ENCODE results near the gene SLC26A5. TPM values are rescaled to one million over a fixed set of nuclear protein-coding genes. Genes with fewer than 3 reads are reported as not detected.

The SLC26A5 gene
- total and polyA plus RNA-seq, 2 of the 8 experiments (the other 6 are each of a cell fraction or from before 2014, with no cell fraction given): 0.09 to 0.24 TPM

DNA sequence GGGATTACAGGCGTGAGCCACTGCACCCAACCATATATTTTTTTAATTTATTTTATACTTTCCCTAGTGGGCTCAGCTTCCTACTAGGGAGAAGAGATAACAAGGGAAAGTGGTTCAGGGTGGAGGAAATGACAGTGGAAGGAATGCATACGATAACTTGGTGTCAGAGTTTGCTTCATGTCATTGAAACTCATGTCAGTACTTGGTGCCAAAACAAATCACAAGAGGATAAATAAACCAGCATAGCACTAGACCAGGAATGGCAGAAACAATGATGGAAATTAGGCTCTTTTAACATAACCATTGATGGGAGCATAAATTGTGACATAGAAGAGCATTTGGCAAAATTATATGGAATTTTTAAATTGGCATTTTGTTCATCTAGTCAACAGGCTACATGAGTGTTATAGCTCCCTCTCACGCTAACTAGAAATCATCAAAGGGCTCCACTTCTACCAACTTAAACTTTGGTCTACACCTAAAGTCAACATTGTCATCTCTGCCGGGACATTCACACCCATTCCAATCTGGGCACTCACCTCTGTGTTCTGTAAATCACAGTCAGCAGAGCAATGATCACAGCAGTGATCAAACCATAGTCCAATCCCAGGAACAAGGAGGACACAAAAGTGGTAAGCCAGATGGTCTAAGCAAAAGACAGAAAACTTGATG lies 57.4 kb downstream of the SLC26A5 start:
- no peak overlapping the region for H2BK12ac ChIP-seq (ENCODE audit: low read depth, low read length)
- ChIA-PET CTCF (ENCODE audit: partially characterized antibody) (interaction anchor here (1.0 kb wide), 1 partner anchor 17 kb away, joined by 3 read pairs; no protein-coding TSS in a partner anchor), POLR2A (ENCODE audit: partially characterized antibody) (no interaction called here)
- H4K5ac ChIP-seq (ENCODE audit: insufficient read length, low read depth, low read length): no peak overlapping the region
- no peak overlapping the region for H2BK5ac ChIP-seq (ENCODE audit: low read depth, low read length)
- H3K4me1 ChIP-seq (replicated peaks in 1 of 4; ENCODE audit: control insufficient read depth in 3 of 4, insufficient read depth in 4 of 4, low read length in 3 of 4): no peaks in the 10 kb centered on the region
- no peak overlapping the region for H3K4me2 ChIP-seq (ENCODE audit: insufficient read depth in 1 of 2, low read depth in 2 of 2, low read length in 2 of 2)
- no peak overlapping the region for H3K14ac ChIP-seq (ENCODE audit: insufficient read length)
- DNase-seq (ENCODE audit: low read depth in 1 of 2, low spot score in 2 of 2): no peak
- no peak overlapping the region for H3K27ac ChIP-seq (ENCODE audit: low read depth, low read length)
- no peak overlapping the region for H2BK15ac ChIP-seq (ENCODE audit: low read length)
- H2AFZ ChIP-seq (ENCODE audit: low read length): no peak overlapping the region
- no peak overlapping the region for H2AK5ac ChIP-seq (ENCODE audit: low read depth, low read length)
- H3K79me2 ChIP-seq (ENCODE audit: control insufficient read depth in 1 of 2, insufficient read depth in 2 of 2, low read length in 2 of 2): no peaks in the 10 kb centered on the region
- H3K23ac ChIP-seq (ENCODE audit: insufficient read length): no peak overlapping the region
- H3K23me2 ChIP-seq (ENCODE audit: low read depth, low read length): no peaks in the 10 kb centered on the region
- no peaks in the 10 kb centered on the region for H3K79me1 ChIP-seq (ENCODE audit: low read depth, low read length)
- no peaks in the 10 kb centered on the region for H3K36me3 ChIP-seq (ENCODE audit: control insufficient read depth in 2 of 4, insufficient read depth in 4 of 4, low read length in 3 of 4)
- H2BK20ac ChIP-seq (ENCODE audit: low read length): no peak overlapping the region
- H3K4ac ChIP-seq (replicated peaks; ENCODE audit: insufficient read length, low read depth, low read length): no peak overlapping the region
- H3K27me3 ChIP-seq (replicated peaks in 1 of 4; ENCODE audit: control insufficient read depth in 3 of 4, extremely low read depth in 1 of 4, insufficient read depth in 3 of 4, low read length in 3 of 4): no peaks in the 10 kb centered on the region
- H4K91ac ChIP-seq (replicated peaks; ENCODE audit: insufficient read length, low read length): no peak overlapping the region
- no peaks in the 10 kb centered on the region for H3K9me3 ChIP-seq (ENCODE audit: insufficient read depth in 2 of 2, low read depth in 1 of 2, low read length in 1 of 2)
- no peak overlapping the region for H4K8ac ChIP-seq (ENCODE audit: extremely low read depth, insufficient read depth, low read length)
- 89% methylated on average over 4 of the region's 4 CpGs; no CpG with 5 or more reads in 1 of the 2 experiments for WGBS, 2 experiments (ENCODE audit: extremely low coverage in 1 of 2, insufficient coverage in 1 of 2, insufficient read length in 1 of 2, insufficient replicate concordance in 2 of 2, low coverage in 1 of 2, low lambda C conversion rate in 2 of 2, missing lambda C conversion rate in 1 of 2)
- no peak overlapping the region for H3K4me3 ChIP-seq (ENCODE audit: extremely low read depth in 1 of 4, insufficient read depth in 2 of 4, low read depth in 3 of 4, low read length in 4 of 4)
- no peaks in the 10 kb centered on the region for H4K20me1 ChIP-seq (replicated peaks in 1 of 2; ENCODE audit: control insufficient read depth in 1 of 2, insufficient read depth in 2 of 2, low read length in 2 of 2)
- H3K18ac ChIP-seq (ENCODE audit: extremely low read depth, low read length): no peak overlapping the region
- TF ChIP-seq ZNF274 (IDR thresholded peaks at IDR 0.05; ENCODE audit: borderline replicate concordance, extremely low read depth, low read length): no peak
- no peak overlapping the region for H2BK120ac ChIP-seq (replicated peaks; ENCODE audit: low read depth, low read length)
- FAIRE-seq: no peak
- no peak overlapping the region for H3K56ac ChIP-seq (replicated peaks; ENCODE audit: insufficient read length, low read depth, low read length)
- H3K9ac ChIP-seq (replicated peaks in 1 of 4; ENCODE audit: extremely low read depth in 1 of 4, low read depth in 3 of 4, low read length in 3 of 4): no peak overlapping the region
